HEK293 (cell line): ENCODE measurements around the gene EPN2.

Experiments
- CTCF ChIA-PET: fragments of 350-600 bp; formaldehyde crosslinking; extraction: SDS; loops from one replicate; lab custom pipeline; 2021; ENCODE audit warnings: antibody characterized with exemption; lab: Yijun Ruan, JAX
- POLR2A ChIA-PET: fragments of 300-600 bp; formaldehyde crosslinking; extraction: SDS; loops from one replicate; lab custom pipeline; 2020; ENCODE audit warnings: antibody characterized with exemption, inconsistent platforms; lab: Yijun Ruan, JAX
- H3K27ac ChIP-seq: fragments of 200-500 bp; sonication (Bioruptor generic); 2 replicates; pipeline ENCODE4 v1.5.1; 2014; ENCODE audit warnings: low read depth, low read length, control low read depth, inconsistent platforms; ENCODE audit errors: extremely low read depth
- H3K36me3 ChIP-seq, 2 experiments: fragments of 200-500 bp in 1 of 2; sonication (Bioruptor generic) in 1 of 2; 1 replicate in 1 of 2; 2 replicates in 1 of 2; pipeline ENCODE4 v1.5.1; 2014 to 2017; ENCODE audit warnings: inconsistent platforms in 2 of 2, low read length in 2 of 2; ENCODE audit not compliant: control insufficient read depth in 2 of 2, insufficient read depth in 1 of 2
- H3K4me1 ChIP-seq: fragments of 200-500 bp; sonication (Bioruptor generic); 2 replicates; pipeline ENCODE4 v1.5.1; 2014; ENCODE audit warnings: mild to moderate bottlenecking, low read length, inconsistent platforms; ENCODE audit not compliant: control insufficient read depth, insufficient read depth
- H3K4me3 ChIP-seq: 2 replicates; pipeline ENCODE4 v1.5.1; 2011; ENCODE audit warnings: low read depth, mild to moderate bottlenecking, control low read depth, low read length, moderate library complexity
- H3K9me3 ChIP-seq: fragments of 200-500 bp; sonication (Bioruptor generic); 2 replicates; pipeline ENCODE4 v1.5.1; 2014; ENCODE audit warnings: low read depth, low read length, inconsistent platforms; ENCODE audit not compliant: control insufficient read depth, insufficient read depth
- KLF1 ChIP-seq: fragments of 450-650 bp; formaldehyde crosslinking; IDR thresholded peaks from 2 replicates; pipeline ENCODE4 v1.5.1; 2016; ENCODE audit warnings: missing biosample characterization, missing genetic modification characterization
- KLF7 ChIP-seq: fragments of 450-650 bp; formaldehyde crosslinking; IDR thresholded peaks from 2 replicates; pipeline ENCODE4 v1.5.1; 2016; ENCODE audit warnings: missing biosample characterization, missing genetic modification characterization, borderline replicate concordance
- PATZ1 ChIP-seq: fragments of 450-650 bp; formaldehyde crosslinking; IDR thresholded peaks from 2 replicates; pipeline ENCODE4 v1.5.1; 2016; ENCODE audit warnings: missing biosample characterization, missing genetic modification characterization
- RBAK ChIP-seq: fragments of 450-650 bp; formaldehyde crosslinking; IDR thresholded peaks from 2 replicates; pipeline ENCODE4 v1.5.1; 2016; ENCODE audit warnings: missing biosample characterization, missing genetic modification characterization
- ZFHX2 ChIP-seq: fragments of 450-650 bp; formaldehyde crosslinking; conservative IDR thresholded peaks from 2 replicates; pipeline ENCODE4 v1.5.1; 2016; ENCODE audit warnings: missing biosample characterization, missing genetic modification characterization
- ZFP3 ChIP-seq: fragments of 450-650 bp; formaldehyde crosslinking; IDR thresholded peaks from 2 replicates; pipeline ENCODE4 v1.5.1; 2016; ENCODE audit warnings: low read depth, missing biosample characterization, missing genetic modification characterization
- ZNF121 ChIP-seq: fragments of 450-650 bp; formaldehyde crosslinking; IDR thresholded peaks from 2 replicates; pipeline ENCODE4 v1.5.1; 2016; ENCODE audit warnings: missing biosample characterization, missing genetic modification characterization
- ZNF132 ChIP-seq: fragments of 450-650 bp; formaldehyde crosslinking; IDR thresholded peaks from 2 replicates; pipeline ENCODE4 v1.5.1; 2017; ENCODE audit warnings: missing biosample characterization, missing genetic modification characterization, borderline replicate concordance
- ZNF133 ChIP-seq: fragments of 450-650 bp; formaldehyde crosslinking; IDR thresholded peaks from 2 replicates; pipeline ENCODE4 v1.5.1; 2016; ENCODE audit warnings: missing biosample characterization, missing genetic modification characterization
- ZNF174 ChIP-seq: fragments of 450-650 bp; formaldehyde crosslinking; IDR thresholded peaks from 2 replicates; pipeline ENCODE4 v1.5.0; 2017; ENCODE audit warnings: missing biosample characterization, mild to moderate bottlenecking, missing genetic modification characterization
- ZNF280C ChIP-seq: fragments of 450-650 bp; formaldehyde crosslinking; IDR thresholded peaks from 2 replicates; pipeline ENCODE4 v1.5.1; 2016; ENCODE audit warnings: missing biosample characterization, missing genetic modification characterization
- ZNF311 ChIP-seq: fragments of 450-650 bp; formaldehyde crosslinking; IDR thresholded peaks from 2 replicates; pipeline ENCODE4 v1.5.1; 2017; ENCODE audit warnings: missing biosample characterization, missing genetic modification characterization, borderline replicate concordance
- ZNF354C ChIP-seq: fragments of 450-650 bp; formaldehyde crosslinking; IDR thresholded peaks from 2 replicates; pipeline ENCODE4 v1.5.1; 2016; ENCODE audit warnings: missing biosample characterization, missing genetic modification characterization, low read depth, borderline replicate concordance
- ZNF391 ChIP-seq: fragments of 450-650 bp; formaldehyde crosslinking; IDR thresholded peaks from 2 replicates; pipeline ENCODE4 v1.5.1; 2016; ENCODE audit warnings: low read depth, missing biosample characterization, missing genetic modification characterization, borderline replicate concordance
- ZNF510 ChIP-seq: fragments of 450-650 bp; formaldehyde crosslinking; IDR thresholded peaks from 2 replicates; pipeline ENCODE4 v1.5.1; 2018; ENCODE audit warnings: mild to moderate bottlenecking, missing genetic modification characterization, missing biosample characterization; ENCODE audit not compliant: insufficient replicate concordance
- ZNF654 ChIP-seq: fragments of 450-650 bp; formaldehyde crosslinking; IDR thresholded peaks from 2 replicates; pipeline ENCODE4 v1.5.1; 2016; ENCODE audit warnings: low read depth, missing biosample characterization, missing genetic modification characterization
- ZNF776 ChIP-seq: fragments of 450-650 bp; formaldehyde crosslinking; IDR thresholded peaks from 2 replicates; pipeline ENCODE4 v1.5.0; 2017; ENCODE audit warnings: missing biosample characterization, missing genetic modification characterization, borderline replicate concordance
- ZNF777 ChIP-seq: fragments of 450-650 bp; formaldehyde crosslinking; IDR thresholded peaks from 2 replicates; pipeline ENCODE4 v1.5.1; 2017; ENCODE audit warnings: missing biosample characterization, missing genetic modification characterization, borderline replicate concordance
- ZNF830 ChIP-seq: fragments of 450-650 bp; IDR thresholded peaks from 2 replicates; pipeline ENCODE4 v1.5.0; 2018; ENCODE audit warnings: missing biosample characterization, missing genetic modification characterization, low read depth, mild to moderate bottlenecking, moderate library complexity
- TF ChIP-seq, protein P1 (sequence below): fragments of 450-650 bp; formaldehyde crosslinking; IDR thresholded peaks from 2 replicates; pipeline ENCODE4 v1.5.1; 2016; ENCODE audit warnings: missing biosample characterization, missing genetic modification characterization

EPN2 gene

DNA sequence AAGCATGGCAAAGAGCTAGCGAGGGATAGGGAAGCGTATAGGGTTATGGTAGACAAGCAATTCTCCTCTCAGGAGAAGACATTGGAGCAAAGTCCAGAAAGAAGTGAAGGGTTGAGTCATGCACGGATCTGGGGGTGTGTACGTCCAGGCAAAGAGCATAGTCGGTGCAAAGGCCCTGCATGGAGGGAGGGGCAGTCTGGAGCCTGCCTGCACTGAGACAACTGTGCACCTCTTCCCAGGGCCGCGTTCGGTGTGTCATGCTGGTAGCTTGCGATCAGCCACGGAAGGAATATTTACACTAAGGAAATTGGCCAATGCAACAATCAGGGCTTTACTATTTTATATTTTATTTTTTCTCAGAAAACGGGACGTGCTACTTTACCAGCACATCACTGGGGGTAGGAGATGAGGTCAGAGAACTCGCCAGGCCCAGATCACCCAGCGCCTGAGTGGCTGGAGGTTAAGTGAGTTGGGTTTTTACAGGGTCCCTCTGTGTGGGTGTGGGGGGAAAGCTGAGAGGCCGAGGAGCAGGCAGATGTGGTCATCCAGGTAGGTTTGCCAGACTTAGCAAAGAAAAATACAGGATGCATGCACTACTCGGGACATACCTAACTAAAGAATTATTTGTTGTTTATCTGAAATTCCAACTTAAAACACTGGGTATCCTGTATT lies 132.1 kb downstream of the EPN2 start (continued):
- TF ChIP-seq, protein P1, sequence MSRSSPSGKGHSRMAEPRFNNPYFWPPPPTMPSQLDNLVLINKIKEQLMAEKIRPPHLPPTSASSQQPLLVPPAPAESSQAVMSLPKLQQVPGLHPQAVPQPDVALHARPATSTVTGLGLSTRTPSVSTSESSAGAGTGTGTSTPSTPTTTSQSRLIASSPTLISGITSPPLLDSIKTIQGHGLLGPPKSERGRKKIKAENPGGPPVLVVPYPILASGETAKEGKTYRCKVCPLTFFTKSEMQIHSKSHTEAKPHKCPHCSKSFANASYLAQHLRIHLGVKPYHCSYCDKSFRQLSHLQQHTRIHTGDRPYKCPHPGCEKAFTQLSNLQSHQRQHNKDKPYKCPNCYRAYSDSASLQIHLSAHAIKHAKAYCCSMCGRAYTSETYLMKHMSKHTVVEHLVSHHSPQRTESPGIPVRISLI (tag by site-specific recombination) = no peak

DNA sequence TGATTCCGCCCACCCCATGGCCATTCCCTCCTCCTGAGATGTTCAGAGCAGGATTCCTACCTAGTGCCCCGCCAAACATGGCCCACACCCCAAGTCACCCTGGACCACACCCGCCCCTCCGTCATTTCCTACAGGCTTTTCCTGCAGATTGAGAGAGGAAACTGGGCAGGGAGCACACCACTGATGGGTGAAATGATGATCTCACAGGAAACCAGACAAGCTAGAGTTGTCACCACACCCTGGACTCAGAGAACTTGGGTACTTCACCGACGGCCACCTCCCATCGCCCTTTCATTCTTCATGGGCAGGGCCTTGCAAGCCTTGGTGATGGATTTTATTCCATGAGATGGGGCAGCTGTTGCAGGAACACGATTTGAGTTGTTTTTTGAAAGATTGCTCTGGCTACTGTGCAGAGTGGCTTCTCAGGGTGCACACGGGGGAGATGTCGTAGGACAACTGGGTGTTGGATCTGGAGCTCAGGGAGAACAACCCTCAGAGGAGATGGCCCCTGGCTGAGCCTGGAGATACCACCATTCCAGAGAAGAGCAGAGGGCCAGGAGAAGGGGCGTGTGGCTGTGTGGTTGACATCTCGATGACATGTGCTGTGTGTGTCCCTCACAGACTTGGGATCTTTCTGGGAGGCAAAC lies 132.8 kb downstream of the EPN2 start:
- POLR2A ChIA-PET = interaction anchor here (2.4 kb wide), 1 partner anchor 8 kb away, joined by 10 read pairs; the partner anchor contains the start of gene MAPK7
- H3K27ac ChIP-seq = no peak overlapping the region

DNA sequence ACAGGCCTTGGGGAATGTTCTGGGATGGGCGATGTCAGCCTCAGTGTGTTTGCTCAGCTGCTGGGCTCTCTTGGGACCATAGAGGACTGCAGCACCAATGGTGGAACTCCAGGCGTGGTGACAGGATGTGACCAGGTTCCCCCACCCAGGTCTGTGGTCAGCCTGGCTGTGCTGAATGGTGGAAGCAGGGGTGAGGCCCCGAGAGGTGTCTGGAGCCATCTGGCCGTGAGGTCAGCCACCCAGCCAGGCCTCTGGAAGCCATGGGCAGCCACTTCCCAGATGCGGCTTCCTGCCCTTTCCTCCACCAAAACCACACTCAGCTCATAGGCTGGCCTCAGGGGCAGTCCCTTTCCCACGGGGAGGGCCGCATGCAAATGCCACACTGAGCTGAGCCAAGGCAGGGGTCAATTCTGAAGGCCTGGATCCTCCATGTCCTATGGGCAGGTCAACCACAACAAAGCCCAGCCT lies 133.4 kb downstream of the EPN2 start:
- Histone ChIP-seq H3K27ac (no peak overlapping the region), H3K4me3 (no peak overlapping the region), H3K4me1 (no peaks in the 10 kb centered on the region; the same call in 1 of the 2 replicates), H3K9me3 (no peaks in the 10 kb centered on the region), H3K36me3 (no peaks in the 10 kb centered on the region; a peak in 1 of 3 replicates)
- ChIA-PET POLR2A (no interaction called here), CTCF (interaction anchor here (0.6 to 1.2 kb wide), 3 partner anchors 77 to 404 kb away, joined by 3 to 4 read pairs (median 4); no protein-coding TSS in a partner anchor)
- TF ChIP-seq ZNF654 (no peak), ZFHX2 (tag by site-specific recombination) (no peak), ZFP3 (tag by site-specific recombination) (no peak), RBAK (tag by site-specific recombination) (no peak), KLF1 (no peak), ZNF280C (tag by site-specific recombination) (no peak), ZNF121 (tag by site-specific recombination) (no peak), ZNF776 (tag by site-specific recombination) (no peak), KLF7 (tag by site-specific recombination) (no peak), ZNF311 (tag by site-specific recombination) (no peak), ZNF391 (tag by site-specific recombination) (no peak), ZNF132 (tag by site-specific recombination) (no peak), ZNF133 (tag by site-specific recombination) (no peak), ZNF830 (tag by site-specific recombination) (no peak), ZNF354C (tag by site-specific recombination) (no peak), ZNF510 (tag by site-specific recombination) (no peak), ZNF174 (tag by site-specific recombination) (no peak), ZNF777 (tag by site-specific recombination) (no peak)

More for the DNA sequence above, 132.8 kb downstream of the EPN2 start:
- H3K4me3 ChIP-seq = no peak overlapping the region
- no peaks in the 10 kb centered on the region; the same call in 1 of the 2 replicates for H3K4me1 ChIP-seq
- CTCF ChIA-PET = interaction anchor here (0.6 to 1.2 kb wide), 4 partner anchors 77 to 404 kb away, joined by 3 to 4 read pairs (median 4); no protein-coding TSS in a partner anchor
- peak; percentile 97 for TF ChIP-seq KLF1
- TF ChIP-seq PATZ1 (tag by site-specific recombination) = no peak
- TF ChIP-seq ZFP3 (tag by site-specific recombination) = no peak
- TF ChIP-seq ZNF830 (tag by site-specific recombination) = no peak
- no peaks in the 10 kb centered on the region for H3K9me3 ChIP-seq
- H3K36me3 ChIP-seq = no peaks in the 10 kb centered on the region; a peak in 1 of 3 replicates
